Right lung (tissue), 5 donors: Measurements from ENCODE around the gene IRF1. TPM values are rescaled to one million over a fixed set of nuclear protein-coding genes. Genes with fewer than 3 reads are reported as not detected.
A peak's percentile ranks its signal among the peaks of the same experiment; 100 is the strongest.

Experiments used
- DNase-seq, 2 donors: peaks; one replicate each; pipeline ENCODE4 v3.0.0-alpha.2; 2013
- polyA plus RNA-seq, 5 donors: library from polyadenylated mRNA; unstranded; fragments of 120-200 nt; gene quantifications; one replicate each; pipeline versions ENCODE4 v1.2.1 to v1.2.3, GENCODE V29; 2013; ENCODE audit warnings: inconsistent platforms in 1 of 5, low replicate concordance in 1 of 5; ENCODE audit not compliant: insufficient read length in 5 of 5, insufficient read depth in 1 of 5

The IRF1 gene
- polyA plus RNA-seq, 5 donors: 15.1 to 22.4 (median 19.3) TPM

DNA sequence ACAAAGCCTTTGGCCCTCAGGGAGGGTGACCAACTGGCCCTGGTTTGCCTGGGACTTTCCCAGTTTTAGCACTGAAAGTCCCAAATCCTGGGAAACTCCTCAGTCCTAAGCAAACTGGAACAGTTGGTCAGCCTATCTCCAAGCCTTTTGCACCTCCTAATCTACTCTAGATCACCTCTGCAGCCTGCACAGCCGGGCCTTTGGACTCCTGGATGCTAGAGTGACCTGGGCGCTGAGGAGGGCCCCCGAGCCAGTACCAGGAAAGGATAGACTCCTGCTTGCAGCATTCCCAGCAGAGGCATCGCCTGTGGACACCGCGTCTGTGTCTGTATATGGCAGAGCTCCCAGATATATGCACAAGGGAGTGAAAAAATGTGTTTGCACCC is 15.1 kb downstream of the IRF1 start:
- DNase-seq: no peak

DNA sequence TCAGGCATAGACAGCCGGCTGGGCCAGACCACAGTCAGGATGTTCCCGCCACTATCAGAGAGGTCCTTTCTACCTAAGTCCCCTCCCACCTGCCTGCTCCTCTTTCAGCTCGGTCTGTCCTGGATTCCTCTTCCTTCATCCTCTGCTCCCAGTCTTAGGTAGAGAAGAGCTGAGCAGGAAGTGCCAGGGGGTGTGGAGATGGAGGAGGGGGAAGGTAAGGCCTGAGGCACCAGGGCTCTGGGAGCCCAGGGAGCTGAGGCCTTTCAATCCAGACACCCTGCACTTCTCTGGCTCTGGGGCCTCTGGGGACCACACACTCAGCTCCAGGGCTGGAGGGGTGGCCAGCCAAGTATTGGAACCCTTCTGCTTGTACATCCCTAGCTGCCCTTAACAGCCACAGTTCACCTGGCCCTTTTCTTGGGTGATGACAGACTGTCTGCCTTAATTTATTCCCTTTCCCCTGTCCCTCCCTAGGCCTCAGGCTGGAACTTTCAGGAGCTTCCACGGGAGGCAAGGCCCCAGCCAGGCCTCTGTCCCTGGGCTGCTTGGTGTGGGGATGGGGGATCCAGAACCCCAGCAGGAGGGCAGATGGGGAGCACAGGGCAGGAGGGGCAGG is 15.6 kb downstream of the IRF1 start:
- no peak for DNase-seq

DNA sequence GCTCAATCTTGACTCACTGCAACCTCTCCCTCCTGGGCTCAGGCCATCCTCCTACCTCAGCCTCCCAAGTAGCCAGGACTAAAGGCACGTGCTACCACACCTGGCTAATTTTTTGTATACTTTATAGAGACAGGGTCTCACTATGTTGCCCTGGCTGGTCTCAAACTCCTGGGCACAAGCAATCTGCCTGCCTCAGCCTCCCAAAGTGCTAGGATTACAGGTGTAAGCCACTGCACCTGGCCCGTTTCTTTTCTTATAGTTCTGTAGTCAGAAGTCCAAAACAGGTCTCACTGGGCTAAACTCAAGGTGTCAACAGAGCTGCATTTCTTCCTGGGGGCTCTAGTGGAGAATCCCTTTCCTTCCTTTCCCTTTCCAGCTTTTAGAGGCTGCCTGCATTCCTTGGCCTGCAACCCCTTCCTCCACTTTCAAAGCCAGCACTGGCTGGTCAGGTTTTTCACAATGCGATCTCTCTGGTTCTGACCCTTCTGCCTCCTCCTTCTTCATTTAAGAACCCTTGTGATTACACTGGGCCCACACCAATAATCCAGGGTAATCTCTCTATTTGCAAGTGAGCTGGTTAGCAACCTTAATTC is 16.3 kb downstream of the IRF1 start:
- no peak for DNase-seq

DNA sequence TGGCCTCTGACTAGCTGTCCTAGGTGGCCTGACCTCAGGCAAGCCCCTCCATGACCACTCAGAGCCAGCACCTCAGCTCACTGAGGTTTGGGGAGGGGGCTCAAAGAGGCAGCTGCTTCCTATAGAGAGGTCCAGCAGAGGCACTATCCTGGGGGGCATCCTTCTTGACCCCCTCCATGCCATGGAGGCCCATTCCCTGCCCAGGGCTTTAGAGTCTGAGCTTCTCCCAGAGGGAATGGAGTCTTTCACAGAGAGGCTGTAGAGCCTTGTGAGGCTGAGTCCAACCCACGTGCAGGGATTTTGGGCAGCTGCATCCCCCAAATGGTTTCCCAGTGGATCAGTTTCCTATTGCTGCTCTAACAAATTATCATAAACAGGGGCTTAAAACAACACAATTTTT is 16.9 kb downstream of the IRF1 start:
- DNase-seq: no peak

DNA sequence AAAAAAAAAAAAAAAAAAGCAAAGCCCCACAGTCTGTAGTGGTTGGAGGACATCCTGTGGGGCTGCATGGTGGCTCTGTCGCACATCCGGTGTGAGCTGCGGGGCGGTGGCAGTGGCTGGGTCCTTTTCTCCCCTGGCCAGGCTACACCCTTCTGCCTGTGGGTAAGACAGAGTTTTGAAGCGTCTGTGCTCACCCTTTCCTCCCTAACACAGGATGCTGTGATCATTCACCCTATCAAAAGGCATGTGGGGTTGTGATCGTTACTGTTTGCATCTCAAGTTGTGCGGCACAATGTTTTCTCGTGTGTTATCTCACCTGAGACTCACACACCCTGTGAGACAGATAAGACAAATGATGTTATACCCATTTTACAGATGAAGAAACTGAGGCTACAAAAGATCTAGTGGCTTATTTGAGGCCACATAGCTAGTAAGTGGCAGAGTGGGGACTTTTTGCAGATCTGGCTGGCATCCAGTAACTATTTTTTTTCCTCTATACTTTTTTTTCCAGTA is 17.5 kb downstream of the IRF1 start:
- DNase-seq: no peak

DNA sequence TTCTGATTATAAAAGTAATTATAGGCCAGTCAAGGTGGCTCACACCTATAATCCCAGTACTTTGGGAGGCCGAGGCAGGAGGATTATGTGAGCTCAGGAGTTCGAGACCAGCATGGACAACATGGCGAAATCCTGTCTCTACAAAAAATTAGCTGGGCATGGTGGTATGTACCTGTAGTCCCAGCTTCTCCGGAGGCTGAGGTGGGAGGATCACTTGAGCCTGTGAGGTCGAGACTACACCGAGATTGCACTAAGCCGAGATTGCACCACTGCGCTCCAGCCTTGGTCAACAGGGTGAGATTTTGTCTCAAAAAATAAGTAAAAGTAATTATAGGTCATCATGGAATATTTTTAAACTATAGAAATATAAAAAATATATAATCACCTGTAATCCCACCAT is 18.1 kb downstream of the IRF1 start:
- DNase-seq: no peak

DNA sequence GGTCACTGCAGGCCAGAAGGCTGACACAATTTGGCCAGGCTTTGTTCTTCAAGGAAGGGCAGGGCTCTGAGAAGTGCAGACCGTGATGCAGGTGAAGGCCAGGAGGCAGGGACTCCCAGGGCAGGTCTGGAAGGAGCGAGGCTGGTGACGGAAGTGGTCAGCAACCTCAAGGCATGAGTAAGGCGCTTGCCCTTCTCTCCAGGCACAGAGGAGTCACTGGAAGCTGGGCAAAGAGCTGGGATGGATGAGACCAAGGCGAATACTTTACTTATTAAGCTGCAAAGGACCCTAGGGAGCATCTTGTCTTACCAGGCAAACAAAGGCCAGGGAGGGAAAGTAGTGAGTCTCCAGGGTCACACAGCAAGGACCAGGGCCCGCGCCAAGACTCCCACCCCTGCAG is 18.6 kb downstream of the IRF1 start:
- DNase-seq: no peak

DNA sequence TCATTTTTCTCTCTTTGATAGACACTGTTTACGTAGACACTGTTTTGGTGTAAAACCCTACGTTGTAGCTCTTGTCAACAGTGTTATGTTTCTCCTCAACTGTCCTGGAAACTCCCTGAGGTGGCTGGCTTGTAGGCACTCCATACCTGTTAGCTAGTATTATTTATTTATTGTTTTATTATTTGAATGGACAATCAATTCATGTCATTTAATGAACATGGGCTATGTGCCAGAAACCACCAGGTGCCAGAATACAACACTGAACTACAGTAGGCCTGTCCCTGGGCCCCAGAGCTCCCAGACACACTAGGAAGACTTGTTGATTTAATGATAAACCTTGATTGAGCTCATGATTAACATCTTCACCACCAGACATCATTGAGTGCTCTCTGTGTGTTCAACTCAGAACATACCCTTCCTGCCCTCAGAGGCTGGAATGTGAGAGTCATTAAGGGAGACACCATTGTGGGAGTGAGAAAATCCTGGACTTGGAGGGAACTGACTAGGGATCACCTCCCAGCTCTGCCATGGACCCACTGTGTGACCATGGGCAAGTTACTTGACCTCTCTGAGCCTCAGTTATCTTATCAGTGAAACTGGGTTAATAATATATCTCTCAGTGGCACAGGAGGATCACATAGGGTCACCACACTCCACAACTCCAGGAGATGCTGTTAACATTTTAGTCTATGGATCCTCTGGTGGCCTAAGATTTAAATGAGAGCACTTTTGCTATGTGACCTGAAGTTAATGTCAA is 19.2 kb downstream of the IRF1 start:
- DNase-seq: no peak

DNA sequence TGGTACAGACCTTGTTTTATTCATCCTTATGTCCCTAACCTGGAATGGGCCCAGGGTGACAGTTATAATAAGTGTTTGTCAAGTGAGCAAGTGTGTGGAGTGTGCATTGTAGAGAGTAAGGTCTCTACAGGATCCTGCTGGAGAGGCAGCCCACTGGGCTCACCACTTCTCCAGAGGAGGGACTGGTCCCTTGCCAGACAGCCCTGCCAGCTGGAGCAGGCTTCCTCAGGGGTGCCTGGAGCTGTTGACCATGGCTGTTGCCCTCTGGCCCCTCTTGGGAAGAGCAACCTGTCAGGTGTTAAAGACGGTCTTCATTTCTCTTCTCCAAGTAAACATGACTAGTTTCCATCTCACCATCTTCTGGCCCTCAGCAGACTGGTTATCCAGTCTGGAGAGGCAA is 20.0 kb downstream of the IRF1 start:
- DNase-seq: no peak

DNA sequence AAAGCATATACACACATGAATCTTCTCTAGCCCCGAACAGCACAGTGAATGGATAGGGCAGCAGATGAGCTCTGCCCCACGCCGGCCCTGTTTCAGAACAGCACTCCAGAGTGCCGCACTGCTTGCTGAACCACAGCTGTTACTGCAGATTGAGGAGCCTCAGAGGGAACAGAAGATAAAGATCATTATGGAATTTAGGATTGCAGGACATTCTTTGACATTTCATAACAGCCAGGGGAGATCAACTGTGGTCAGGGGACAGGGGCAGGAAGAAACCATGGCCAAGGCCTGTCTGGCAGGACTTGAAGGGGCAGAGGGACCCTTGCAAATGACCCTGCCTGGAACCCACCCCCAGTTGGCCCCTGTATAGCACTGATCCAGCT is 20.6 kb downstream of the IRF1 start:
- DNase-seq: peak in 1 of 2 donors; percentile 34

DNA sequence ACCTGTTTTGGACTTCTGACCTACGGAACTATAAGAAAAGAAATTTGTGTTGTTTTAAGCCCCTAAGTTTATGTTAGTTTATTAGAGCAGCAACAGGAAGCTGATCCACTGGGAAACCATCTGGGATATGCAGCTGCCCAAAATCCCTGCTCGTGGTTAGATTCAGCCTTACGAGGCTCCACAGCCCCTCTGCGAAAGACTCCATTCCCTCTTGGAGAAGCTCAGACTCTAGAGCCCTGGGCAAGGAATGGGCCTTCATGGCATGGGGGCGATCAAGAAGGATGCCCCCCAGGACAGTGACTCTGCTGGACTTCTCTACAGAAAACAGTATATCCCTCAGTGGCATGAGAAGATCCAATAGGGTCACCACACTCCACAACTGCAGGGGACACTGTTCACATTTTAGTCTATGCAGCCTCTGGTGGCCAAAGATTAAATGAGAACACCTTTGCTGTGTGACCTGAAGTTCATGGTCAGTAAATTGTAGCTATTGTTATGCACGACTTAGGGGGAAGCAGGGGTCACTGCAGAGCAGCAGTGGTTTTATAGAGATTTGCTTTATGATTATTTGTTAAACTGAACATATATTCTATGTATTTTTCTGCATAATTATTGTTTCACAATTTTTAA is 21.1 kb downstream of the IRF1 start:
- DNase-seq: no peak

DNA sequence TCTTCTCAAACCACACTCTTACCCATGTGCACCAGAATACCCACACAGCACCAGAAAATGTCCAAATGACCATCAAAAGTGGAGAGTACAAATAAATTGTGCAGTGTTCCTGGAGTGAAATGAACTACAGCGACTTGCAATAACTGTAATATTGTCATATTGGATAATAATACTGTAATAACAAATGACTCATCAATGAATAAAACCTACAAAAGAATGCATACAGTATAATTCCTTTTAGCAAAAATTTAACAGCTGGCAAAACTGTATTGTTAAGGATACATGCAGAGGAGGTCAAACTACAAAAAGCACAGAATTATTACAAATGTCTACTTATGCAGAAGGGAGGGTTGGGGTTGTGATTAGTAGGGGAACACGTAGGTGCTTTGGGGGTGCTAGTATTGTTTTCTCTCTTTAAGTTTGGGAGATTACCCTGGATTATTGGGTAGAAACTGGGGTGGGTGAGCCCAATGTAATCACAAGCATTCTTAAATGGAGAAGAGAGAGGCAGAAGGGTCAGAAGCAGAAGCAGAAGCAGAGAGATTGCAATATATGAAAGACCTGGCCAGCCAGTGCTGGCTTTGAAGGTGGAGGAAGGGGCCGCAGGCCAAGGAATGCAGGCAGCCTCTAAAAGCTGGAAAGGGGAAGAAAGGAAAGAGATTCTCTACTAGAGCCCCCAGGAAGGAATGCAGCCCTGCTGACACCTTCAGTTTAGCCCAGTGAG is 21.8 kb downstream of the IRF1 start:
- no peak for DNase-seq

DNA sequence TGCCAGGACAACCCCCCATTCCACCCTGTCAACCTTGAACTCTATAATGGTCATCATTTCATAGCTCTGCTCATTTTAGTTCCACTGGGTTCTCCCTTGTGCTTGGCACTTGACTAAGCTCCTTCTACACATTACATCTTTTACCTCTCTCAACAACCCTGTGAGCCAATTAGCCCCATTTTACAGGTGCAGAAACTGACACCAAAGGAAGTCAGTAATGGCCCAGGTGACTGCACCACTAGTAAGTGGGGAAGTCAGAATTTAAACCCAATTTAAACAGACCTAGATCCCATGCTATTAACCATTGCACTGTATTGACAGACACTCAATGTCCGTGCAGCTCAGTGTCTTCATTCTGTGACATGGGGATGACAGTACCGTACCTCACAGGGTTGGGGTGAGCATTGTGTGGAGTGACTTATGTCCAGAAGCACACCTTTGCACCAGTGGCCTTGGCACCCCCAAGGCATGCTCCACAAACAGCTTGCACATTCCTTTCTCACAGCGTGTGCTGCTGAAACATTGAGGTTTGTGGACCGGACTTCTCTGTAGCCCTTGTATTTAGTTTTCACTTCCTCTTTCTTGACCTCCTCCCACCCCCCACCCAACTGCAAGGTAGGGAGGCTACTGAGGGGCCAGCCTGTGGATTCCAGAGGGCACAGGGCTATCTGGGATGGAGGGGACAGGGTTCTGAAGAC is 23.1 kb downstream of the IRF1 start:
- DNase-seq: no peak

DNA sequence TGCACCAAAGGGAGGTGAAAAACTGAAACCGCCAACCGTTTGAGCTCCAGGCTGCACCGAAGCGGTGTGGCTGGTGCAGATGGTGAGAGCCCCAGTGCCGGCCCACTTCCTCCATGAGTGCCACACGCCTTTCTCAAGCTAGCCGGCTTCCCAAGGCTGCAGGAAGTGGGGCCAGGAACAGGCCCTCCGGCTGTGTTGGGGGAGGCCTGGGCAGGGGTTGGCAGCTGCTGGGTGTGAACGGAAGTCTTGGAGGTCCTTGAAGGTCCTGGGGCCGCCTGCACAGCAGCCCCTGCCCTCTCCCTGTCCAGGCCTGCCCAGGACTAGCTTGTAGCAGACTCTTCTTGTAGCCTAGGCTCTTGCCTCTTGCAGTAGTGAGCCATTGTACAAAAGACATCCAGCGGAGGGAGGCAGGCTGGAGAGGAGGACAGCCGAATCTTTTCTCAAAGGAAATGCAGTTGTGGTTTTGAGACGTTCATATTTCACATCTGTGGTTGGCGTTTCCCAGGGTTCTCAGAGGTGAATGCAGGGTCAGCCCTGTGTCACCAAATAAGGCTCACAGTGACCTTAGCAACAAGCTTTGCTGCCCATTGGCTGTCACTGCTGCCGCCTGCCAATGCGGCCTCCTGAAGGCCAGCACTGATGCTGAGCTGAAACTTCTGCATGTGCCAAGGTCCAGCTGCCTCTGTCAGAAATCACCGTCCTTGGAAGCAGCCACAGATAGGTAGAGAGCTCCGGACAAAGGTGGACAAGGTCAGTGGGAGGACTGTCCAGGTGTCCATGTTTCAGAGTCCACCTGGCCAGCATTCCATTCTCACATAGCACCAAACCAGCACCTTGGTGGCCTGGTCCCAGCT is 23.9 kb downstream of the IRF1 start:
- DNase-seq: no peak

DNA sequence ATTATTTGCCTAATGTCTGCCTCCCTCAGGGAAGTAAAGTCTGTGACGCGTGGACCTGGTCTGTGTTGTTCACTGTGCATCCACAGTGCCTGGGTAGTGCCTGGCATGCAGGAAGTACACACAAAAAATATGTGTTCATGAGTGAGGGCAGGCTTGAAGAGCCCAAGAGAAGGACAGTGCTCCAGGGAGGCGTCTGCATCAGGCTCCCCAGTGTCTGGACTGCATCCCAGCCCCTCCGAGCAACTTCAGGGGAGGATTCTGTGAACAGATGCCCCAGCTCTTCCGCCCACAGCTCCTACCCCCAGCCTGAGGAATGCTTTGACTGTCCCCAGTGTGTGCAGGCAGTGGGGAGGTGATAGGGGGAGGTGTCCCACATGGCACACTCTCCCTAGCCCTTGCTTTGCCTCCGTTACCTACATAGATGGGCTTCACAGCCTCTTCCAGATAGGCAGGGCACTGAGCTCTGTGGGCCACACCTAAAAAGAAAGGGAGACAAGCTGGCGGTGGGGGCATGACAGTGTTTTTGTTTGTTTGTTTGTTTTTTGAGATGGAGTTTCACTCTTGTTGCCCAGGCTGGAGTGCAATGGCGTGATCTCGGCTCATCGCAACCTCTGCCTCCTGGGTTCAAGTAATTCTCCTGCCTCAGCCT is 25.4 kb downstream of the IRF1 start:
- no peak for DNase-seq

DNA sequence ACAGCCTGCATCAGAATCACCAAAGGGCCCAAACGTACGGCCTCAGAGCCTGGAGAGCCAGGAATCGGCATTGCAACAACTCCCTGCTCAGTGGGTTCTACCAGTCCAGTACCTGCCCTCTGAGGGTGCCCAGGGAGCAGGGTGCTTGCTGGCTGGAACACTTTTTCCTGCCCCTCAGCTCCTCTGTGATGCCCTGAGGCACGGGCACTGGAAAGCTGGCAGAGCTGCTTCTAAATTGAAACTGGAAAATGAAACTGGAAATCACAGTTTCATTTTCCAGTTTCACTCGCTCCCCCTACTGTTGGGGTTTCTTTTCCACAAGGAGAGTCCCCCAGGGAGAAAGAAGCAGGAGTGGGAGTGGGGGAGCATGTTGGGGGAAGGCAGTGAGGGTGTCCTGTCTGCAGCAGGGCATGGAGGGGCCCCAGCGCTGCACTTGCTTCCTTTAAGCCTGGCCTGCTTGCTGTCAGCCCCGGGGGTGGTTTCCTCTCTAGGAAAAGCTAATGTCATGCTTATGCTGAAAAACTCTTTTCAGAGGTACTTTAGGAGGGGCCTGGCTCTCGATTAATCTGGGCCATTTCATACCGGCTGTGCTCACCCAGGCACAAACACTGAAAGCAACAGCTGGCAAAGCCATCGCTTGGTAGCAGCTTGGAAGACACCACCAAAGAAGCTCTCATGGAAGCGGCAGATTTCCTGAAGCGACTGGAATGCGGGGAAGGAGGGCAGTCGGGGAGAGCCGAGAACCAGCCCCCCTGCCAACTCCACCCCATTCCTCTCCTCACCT is 26.2 kb downstream of the IRF1 start:
- DNase-seq: no peak

DNA sequence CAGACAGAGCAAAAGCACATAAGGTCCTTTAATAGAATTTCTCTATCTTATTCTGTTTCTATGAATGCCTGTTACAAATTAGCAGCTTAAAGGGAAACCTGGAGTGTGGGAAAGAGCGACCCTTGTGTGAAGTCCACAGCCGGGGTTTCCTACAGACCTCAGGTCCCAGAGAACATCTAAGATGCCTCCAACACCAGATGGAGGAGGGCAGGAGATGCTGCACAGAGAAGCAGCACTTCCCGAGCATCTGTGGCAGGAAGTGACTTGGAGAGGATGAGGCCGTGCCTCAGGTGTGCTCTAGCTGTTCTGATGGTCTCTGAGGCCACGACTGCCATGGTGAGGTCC is 26.8 kb downstream of the IRF1 start:
- DNase-seq: no peak

DNA sequence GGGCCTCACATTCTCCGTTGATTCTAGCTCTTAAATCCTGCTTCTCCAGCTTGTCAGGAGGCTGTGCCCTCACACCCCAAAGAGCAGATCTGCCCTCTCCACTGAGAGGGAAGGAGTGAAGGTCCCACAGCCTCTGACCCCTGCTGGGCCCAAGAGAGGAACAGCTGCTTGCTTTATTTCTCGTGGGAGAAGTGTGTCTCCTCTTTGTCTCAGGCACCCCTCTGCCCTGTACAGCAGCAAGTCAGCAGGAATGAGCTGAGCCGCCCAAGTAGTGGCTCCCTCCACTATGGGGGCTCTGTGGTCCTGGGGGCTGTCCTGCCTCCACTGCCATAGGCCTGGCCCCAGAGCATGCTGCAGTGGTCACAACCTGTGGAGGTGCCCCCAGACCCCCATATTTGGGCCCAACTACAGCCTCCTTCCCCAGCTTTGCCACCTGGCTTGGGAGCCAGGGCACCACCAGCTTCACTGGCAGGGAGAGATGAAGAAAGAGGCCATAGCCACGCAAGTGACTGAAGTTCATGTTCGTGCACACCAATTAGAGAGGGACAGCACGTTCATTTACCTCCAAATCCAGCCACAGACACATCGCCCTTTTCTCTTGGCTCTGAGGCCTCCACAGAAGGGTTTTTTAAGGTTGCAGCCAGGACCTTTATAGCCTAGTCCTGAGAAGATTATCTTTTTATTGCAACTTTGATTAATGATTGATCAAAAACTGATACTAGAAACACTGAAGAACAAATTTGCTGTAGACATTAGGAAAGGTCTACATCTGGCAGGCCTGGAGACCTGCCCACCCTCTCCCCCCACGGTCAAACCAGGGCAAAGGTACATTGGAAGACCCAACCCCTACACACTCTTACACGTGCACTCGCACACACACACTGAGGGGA is 27.5 kb downstream of the IRF1 start:
- no peak for DNase-seq
